GM12878 (cell line): ENCODE measurements around the gene NCKAP5. TPM values are rescaled to one million over a fixed set of nuclear protein-coding genes. Genes with fewer than 3 reads are reported as not detected.

Experiments
- ATAC-seq: fragments of 200-7000 bp; cut with Tn5 transposase; 3 replicates; pipeline ENCODE4 v1.9.1; 2020; ENCODE audit warnings: mild to moderate bottlenecking, moderate library complexity
- BruUV-seq: library from RNA; stranded (reverse); fragments of 400-500 nt; replicated peaks from 2 replicates; lab custom pipeline; 2021; lab: Mats Ljungman, UMichigan
- CTCF ChIA-PET: fragments of 300-600 bp; sonication (Branson Sonifier 250); formaldehyde crosslinking; extraction: SDS; loops from one replicate; lab custom pipeline; 2021; ENCODE audit warnings: inconsistent platforms; lab: Yijun Ruan, JAX
- POLR2A ChIA-PET: fragments of 350-600 bp; formaldehyde crosslinking; extraction: SDS; loops from one replicate; lab custom pipeline; 2021; ENCODE audit warnings: inconsistent platforms; lab: Charles Lee
- RAD21 ChIA-PET: fragments of 300-600 bp; sonication (Branson Sonifier 250); formaldehyde crosslinking; loops from one replicate; lab custom pipeline; 2023; ENCODE audit warnings: antibody characterized with exemption; ENCODE audit not compliant: unreplicated experiment; lab: Charles Lee
- SMC1A ChIA-PET: fragments of 300-600 bp; sonication (Branson Sonifier 250); formaldehyde crosslinking; loops from one replicate; lab custom pipeline; 2023; ENCODE audit not compliant: unreplicated experiment, uncharacterized antibody; lab: Charles Lee
- DNase-seq: peaks from one replicate; pipeline ENCODE4 v3.0.0-alpha.2; 2011; ENCODE audit warnings: low read depth, low spot score
- FAIRE-seq: peaks from 3 replicates; lab custom pipeline; 2011; peaks lifted over from hg19 to GRCh38; lab: Jason Lieb, UNC
- H2AFZ ChIP-seq: 2 replicates; pipeline ENCODE4 v1.6.0; 2011; ENCODE audit warnings: low read depth, low read length, control low read depth; ENCODE audit not compliant: control insufficient read depth
- H3K27ac ChIP-seq: 2 replicates; pipeline ENCODE4 v1.5.1; 2011; ENCODE audit warnings: control low read depth; ENCODE audit not compliant: control insufficient read depth, insufficient read depth
- H3K27me3 ChIP-seq, 2 experiments: replicated peaks in 1 of 2; 2 replicates each; pipeline versions ENCODE4 v1.6.0 to v1.6.1; 2011; ENCODE audit warnings: low read length in 1 of 2; ENCODE audit not compliant: control insufficient read depth in 2 of 2, insufficient read depth in 2 of 2
- H3K36me3 ChIP-seq, 2 experiments: 2 replicates each; pipeline ENCODE4 v1.5.1; 2011; ENCODE audit warnings: low read length in 1 of 2; ENCODE audit not compliant: control insufficient read depth in 2 of 2, insufficient read depth in 2 of 2
- H3K4me1 ChIP-seq: 2 replicates; pipeline ENCODE4 v1.6.1; 2011; ENCODE audit warnings: mild to moderate bottlenecking, low read length, moderate library complexity, mixed read lengths; ENCODE audit not compliant: control insufficient read depth, insufficient read depth
- H3K4me2 ChIP-seq: 2 replicates; pipeline ENCODE4 v1.6.0; 2011; ENCODE audit warnings: control low read depth; ENCODE audit not compliant: control insufficient read depth, insufficient read depth
- H3K4me3 ChIP-seq: fragments of 200-600 bp; sonication (generic); 2 replicates; pipeline ENCODE4 v1.5.1; 2016
- H3K79me2 ChIP-seq: 2 replicates; pipeline ENCODE4 v1.6.0; 2011; ENCODE audit warnings: low read length; ENCODE audit not compliant: control insufficient read depth, insufficient read depth
- H3K9ac ChIP-seq: 2 replicates; pipeline ENCODE4 v1.8.0; 2011; ENCODE audit warnings: low read length, control low read depth, mixed read lengths; ENCODE audit not compliant: control insufficient read depth, insufficient read depth
- H3K9me3 ChIP-seq: replicated peaks from 3 replicates; pipeline ENCODE4 v1.5.1; 2011; ENCODE audit warnings: mild to moderate bottlenecking, low read length; ENCODE audit not compliant: control insufficient read depth, insufficient read depth
- H4K20me1 ChIP-seq: 2 replicates; pipeline ENCODE4 v1.6.0; 2011; ENCODE audit not compliant: control insufficient read depth, insufficient read depth
- BMI1 ChIP-seq: fragments of 450-650 bp; IDR thresholded peaks from 2 replicates; pipeline ENCODE4 v1.6.1; 2016; ENCODE audit warnings: mild to moderate bottlenecking, moderate library complexity, borderline replicate concordance
- CEBPB ChIP-seq, 2 experiments: fragments of 150-350 bp in 1 of 2; IDR thresholded peaks; 2 replicates each; pipeline ENCODE4 v1.6.1; 2012 to 2014; ENCODE audit warnings: low read depth in 2 of 2, low read length in 2 of 2, borderline replicate concordance in 1 of 2, inconsistent platforms in 1 of 2
- CHD4 ChIP-seq: fragments of 200-600 bp; sonication (generic); IDR thresholded peaks from 2 replicates; pipeline ENCODE4 v1.6.1; 2016; ENCODE audit warnings: mild to moderate bottlenecking
- HCFC1 ChIP-seq: fragments of 150-350 bp; IDR thresholded peaks from 2 replicates; pipeline ENCODE4 v1.6.1; 2014; ENCODE audit warnings: low read length
- HDAC2 ChIP-seq: fragments of 200-600 bp; sonication (generic); IDR thresholded peaks from 2 replicates; pipeline ENCODE4 v1.6.1; 2017
- NFIC ChIP-seq: IDR thresholded peaks from 2 replicates; pipeline ENCODE4 v1.6.1; 2012; ENCODE audit warnings: low read depth, mild to moderate bottlenecking, inconsistent platforms, low read length, moderate library complexity
- NFYA ChIP-seq: IDR thresholded peaks from 2 replicates; pipeline ENCODE4 v1.6.1; 2011; ENCODE audit warnings: low read depth, mild to moderate bottlenecking, low read length, improper control_type of control experiment, borderline replicate concordance
- POU2F2 ChIP-seq: IDR thresholded peaks from 3 replicates; pipeline ENCODE4 v1.6.1; 2011; ENCODE audit warnings: low read depth, mild to moderate bottlenecking, low read length, borderline replicate concordance
- RAD51 ChIP-seq: fragments of 450-650 bp; IDR thresholded peaks from 2 replicates; pipeline ENCODE4 v1.6.1; 2016; ENCODE audit warnings: moderate library complexity, mild to moderate bottlenecking, inconsistent platforms
- SREBF1 ChIP-seq: IDR thresholded peaks from 2 replicates; pipeline ENCODE4 v1.6.1; 2012; ENCODE audit warnings: mild to moderate bottlenecking, low read length
- ZBTB40 ChIP-seq: fragments of 450-650 bp; IDR thresholded peaks from 2 replicates; pipeline ENCODE4 v1.6.1; 2016; ENCODE audit warnings: mild to moderate bottlenecking, moderate library complexity, borderline replicate concordance
- WGBS: methylation state at CpG from one replicate; pipeline ENCODE4 v1.1.6; 2016; ENCODE audit warnings: low lambda C conversion rate; ENCODE audit not compliant: insufficient replicate concordance, insufficient coverage; ENCODE audit errors: missing lambda C conversion rate; 5-methylcytosine and 5-hydroxymethylcytosine counted together
- in situ Hi-C: fragments of 300-500 bp; cut with MboI; formaldehyde crosslinking; loops from 9 replicates; pipeline ENCODE4 v1.14.3; 2018; ENCODE audit warnings: mixed read lengths
- intact Hi-C: fragments of 100-400 bp; cut with micrococcal nuclease; formaldehyde crosslinking; loops from one replicate; pipeline ENCODE4 v1.14.2; 2022; ENCODE audit not compliant: unreplicated experiment
- polyA plus RNA-seq, 11 experiments: library from polyadenylated mRNA; depleted of rRNA in 4 of 11; unstranded in 6 of 11; stranded (reverse) in 5 of 11; fragments of >200 nt; fragmentation: Nextera tagmentation in 4 of 11; fragmentation: Illumina TruSeq in 1 of 11; extraction: Ambion mirVana in 4 of 11; extraction: Trizol in 1 of 11; gene quantifications; 1 replicate in 1 of 11; 2 replicates in 10 of 11; pipeline versions ENCODE4 v1.2.1 to v1.2.3, GENCODE V29; 2011 to 2016; ENCODE audit warnings: inconsistent platforms in 2 of 11, missing spikeins in 2 of 11, low read depth in 1 of 11
- total RNA-seq, 4 experiments: library from RNA; depleted of rRNA in 3 of 4; stranded (reverse); fragments of >200 nt in 3 of 4; fragmentation: Illumina TruSeq in 1 of 4; extraction: Trizol in 1 of 4; gene quantifications; 2 replicates each; pipeline versions ENCODE4 v1.2.1 to v1.2.3, GENCODE V29; 2013 to 2021
- TF ChIP-seq, protein P1 (sequence below): IDR thresholded peaks from 2 replicates; pipeline ENCODE4 v1.6.1; 2012; ENCODE audit warnings: improper control_type of control experiment, low read depth, low read length; ENCODE audit not compliant: insufficient replicate concordance

Gene NCKAP5
- total and polyA plus RNA-seq, 10 of the 15 experiments (the other 5 are each of a cell fraction or from before 2014, with no cell fraction given): 0.06 to 0.44 (median 0.16) TPM

- TF ChIP-seq, protein P1, sequence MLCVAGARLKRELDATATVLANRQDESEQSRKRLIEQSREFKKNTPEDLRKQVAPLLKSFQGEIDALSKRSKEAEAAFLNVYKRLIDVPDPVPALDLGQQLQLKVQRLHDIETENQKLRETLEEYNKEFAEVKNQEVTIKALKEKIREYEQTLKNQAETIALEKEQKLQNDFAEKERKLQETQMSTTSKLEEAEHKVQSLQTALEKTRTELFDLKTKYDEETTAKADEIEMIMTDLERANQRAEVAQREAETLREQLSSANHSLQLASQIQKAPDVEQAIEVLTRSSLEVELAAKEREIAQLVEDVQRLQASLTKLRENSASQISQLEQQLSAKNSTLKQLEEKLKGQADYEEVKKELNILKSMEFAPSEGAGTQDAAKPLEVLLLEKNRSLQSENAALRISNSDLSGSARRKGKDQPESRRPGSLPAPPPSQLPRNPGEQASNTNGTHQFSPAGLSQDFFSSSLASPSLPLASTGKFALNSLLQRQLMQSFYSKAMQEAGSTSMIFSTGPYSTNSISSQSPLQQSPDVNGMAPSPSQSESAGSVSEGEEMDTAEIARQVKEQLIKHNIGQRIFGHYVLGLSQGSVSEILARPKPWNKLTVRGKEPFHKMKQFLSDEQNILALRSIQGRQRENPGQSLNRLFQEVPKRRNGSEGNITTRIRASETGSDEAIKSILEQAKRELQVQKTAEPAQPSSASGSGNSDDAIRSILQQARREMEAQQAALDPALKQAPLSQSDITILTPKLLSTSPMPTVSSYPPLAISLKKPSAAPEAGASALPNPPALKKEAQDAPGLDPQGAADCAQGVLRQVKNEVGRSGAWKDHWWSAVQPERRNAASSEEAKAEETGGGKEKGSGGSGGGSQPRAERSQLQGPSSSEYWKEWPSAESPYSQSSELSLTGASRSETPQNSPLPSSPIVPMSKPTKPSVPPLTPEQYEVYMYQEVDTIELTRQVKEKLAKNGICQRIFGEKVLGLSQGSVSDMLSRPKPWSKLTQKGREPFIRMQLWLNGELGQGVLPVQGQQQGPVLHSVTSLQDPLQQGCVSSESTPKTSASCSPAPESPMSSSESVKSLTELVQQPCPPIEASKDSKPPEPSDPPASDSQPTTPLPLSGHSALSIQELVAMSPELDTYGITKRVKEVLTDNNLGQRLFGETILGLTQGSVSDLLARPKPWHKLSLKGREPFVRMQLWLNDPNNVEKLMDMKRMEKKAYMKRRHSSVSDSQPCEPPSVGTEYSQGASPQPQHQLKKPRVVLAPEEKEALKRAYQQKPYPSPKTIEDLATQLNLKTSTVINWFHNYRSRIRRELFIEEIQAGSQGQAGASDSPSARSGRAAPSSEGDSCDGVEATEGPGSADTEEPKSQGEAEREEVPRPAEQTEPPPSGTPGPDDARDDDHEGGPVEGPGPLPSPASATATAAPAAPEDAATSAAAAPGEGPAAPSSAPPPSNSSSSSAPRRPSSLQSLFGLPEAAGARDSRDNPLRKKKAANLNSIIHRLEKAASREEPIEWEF: no peak
- no peak for TF ChIP-seq POU2F2
- TF ChIP-seq HCFC1: no peak
- no peak for TF ChIP-seq CEBPB (IDR thresholded peaks at IDR 0.05; ENCODE audit: borderline replicate concordance in 1 of 2, low read depth in 2 of 2, low read length in 2 of 2)
- TF ChIP-seq SREBF1: no peak
- TF ChIP-seq NFYA: no peak
- TF ChIP-seq CHD4: no peak
Observed at GRCh38 chr2:132793532-132793931, 774.7 kb downstream of the NCKAP5 start (continued).

DNA sequence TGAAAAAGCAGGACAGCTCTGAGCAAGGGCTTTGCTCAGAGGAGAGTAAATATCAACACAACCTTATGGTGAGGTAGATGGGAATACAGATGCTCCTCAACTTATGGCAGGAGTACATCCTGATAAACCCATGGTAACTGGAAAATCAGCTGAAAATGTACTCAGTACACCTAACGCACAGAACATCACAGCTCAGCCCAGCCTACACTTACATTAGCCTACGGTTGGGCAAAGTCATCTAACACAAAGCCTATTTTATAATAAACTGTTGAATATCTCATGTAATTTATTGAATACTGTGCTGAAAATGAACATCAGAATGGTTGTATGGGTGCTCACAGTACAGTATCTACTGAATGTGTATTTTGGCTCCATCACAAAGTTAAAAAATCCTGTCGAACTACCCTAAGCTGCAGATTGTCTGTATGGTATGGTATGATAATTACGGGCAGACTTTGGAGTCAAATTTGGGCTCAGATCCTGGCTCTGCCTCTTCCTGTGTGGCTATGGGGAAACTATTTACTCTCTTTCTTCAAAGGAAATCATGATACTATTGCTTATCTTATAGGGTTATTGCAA lies 778.0 kb downstream of the NCKAP5 start:
- no peaks in the 10 kb centered on the region for H3K79me2 ChIP-seq
- no peaks in the 10 kb centered on the region for H4K20me1 ChIP-seq
- DNase-seq (no peak), ATAC-seq (no peak), FAIRE-seq (no peak)
- ChIA-PET RAD21 (no interaction called here), SMC1A (interaction anchor here (0.7 to 1.6 kb wide), 2 partner anchors 13 to 1324 kb away, joined by 3 to 4 read pairs; no protein-coding TSS in a partner anchor), CTCF (interaction anchor here (1.2 kb wide), 1 partner anchor 8 kb away, joined by 3 read pairs; no protein-coding TSS in a partner anchor), POLR2A (no interaction called here)
- H3K4me2 ChIP-seq: no peak overlapping the region
- H3K27ac ChIP-seq: no peak overlapping the region
- intact Hi-C loops: no loop called here
- H3K36me3 ChIP-seq: no peaks in the 10 kb centered on the region
- H3K27me3 ChIP-seq: no peaks in the 10 kb centered on the region
- in situ Hi-C loops: no loop called here
- H3K4me1 ChIP-seq: no peaks in the 10 kb centered on the region
- no TSS peak for BruUV-seq
- no peak overlapping the region for H2AFZ ChIP-seq
- H3K4me3 ChIP-seq: no peak overlapping the region
- H3K9ac ChIP-seq: no peak overlapping the region
- no peaks in the 10 kb centered on the region for H3K9me3 ChIP-seq
- WGBS: 43% methylated on average over 4 of the region's 4 CpGs
- TF ChIP-seq HDAC2: no peak
- TF ChIP-seq NFIC: no peak
- TF ChIP-seq ZBTB40: no peak
- TF ChIP-seq BMI1: no peak
- no peak for TF ChIP-seq RAD51
